HG03045 (cell line): ENCODE data around the gene FTSJ3.
"Not testable (repeated sequence)": the region's sequence is repeated elsewhere in the genome, so short reads cannot be mapped to it uniquely, and the experiment has no call there.

ENCODE experiments used
- ATAC-seq: cut with Tn5 transposase; IDR thresholded peaks from one replicate; pipeline ENCODE4 v1.9.1; 2021; ENCODE audit warnings: mild to moderate bottlenecking, moderate library complexity; ENCODE audit not compliant: unreplicated experiment

Gene FTSJ3

DNA sequence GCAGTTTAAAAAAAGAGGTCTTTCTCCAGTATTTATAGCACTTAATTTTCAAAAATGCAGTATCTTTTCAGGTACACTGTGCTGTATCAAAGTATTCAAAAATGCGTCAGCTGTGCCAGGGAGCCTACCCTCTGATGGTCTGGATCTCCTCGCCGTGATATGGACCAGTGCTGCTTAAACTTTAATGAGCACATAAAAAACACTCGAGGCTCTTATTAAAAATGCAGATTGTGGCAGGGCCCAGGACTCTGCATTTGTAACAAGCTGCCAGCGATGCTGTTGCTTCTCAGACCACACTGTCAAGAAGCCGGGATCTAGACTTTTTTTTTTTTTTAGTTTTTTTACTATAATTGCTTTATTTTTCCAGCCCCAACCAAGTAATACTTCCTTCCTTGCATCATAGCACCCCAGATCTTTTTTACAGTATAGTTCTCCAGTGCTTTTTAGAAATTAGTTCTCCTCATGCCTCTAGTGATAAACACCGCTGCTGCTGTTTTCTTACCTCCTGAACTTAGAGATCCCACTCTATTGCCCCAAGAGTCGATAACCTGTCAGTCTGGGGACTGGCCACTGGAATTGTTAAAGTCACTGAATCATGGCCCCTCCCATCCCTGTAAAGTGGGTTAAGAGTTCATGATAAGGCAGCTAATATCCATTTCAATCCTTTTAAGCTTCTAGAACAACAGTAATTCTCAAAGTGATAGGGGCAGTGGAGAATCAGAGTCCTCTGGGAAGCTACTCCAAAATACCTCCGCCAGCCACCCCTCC, 16.6 kb upstream of the FTSJ3 start:
- no peak for ATAC-seq

DNA sequence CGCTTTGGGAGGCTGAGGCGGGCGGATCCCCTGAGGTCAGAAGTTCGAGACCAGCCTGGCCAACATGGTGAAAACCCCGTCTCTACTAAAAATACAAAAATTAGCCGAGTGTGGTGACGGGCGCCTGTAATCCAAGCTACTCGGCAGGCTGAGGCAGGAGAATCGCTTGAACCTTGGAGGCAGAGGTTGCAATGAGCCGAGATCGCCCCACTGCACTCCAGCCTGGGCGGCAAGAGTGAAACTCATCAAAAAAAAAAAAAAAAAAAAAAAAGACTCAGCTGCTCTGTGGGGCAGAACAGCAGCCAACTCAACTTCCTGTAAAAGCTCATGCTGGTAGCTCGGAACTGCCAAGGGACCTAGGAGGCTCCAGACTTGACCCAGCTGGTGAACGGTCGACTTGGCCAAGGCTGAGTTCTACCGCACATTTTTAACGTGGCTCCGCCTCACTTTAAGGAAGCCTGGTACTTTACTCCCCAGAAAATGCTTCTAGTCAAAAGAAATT, 16.0 kb upstream of the FTSJ3 start:
- ATAC-seq = not testable (repeated sequence)

GRCh38 chr17:63842540-63843386, 15.3 kb upstream of the FTSJ3 start, which contains the start of gene SMARCD2:
TSS of gene SMARCD2 (minus strand) at chr17:63842685. CDS start at chr17:63842674, 11 bp downstream.
- ATAC-seq = peak; percentile 81

- ATAC-seq = peak; percentile 32
These were observed 14.7 kb upstream of the FTSJ3 start for GRCh38 chr17:63842173-63842539.

GRCh38 chr17:63841350-63842172, 14.1 kb upstream of the FTSJ3 start:
- ATAC-seq = no peak

GRCh38 chr17:63840591-63841349, 13.3 kb upstream of the FTSJ3 start:
- ATAC-seq = no peak

GRCh38 chr17:63838631-63839171, 11.2 kb upstream of the FTSJ3 start:
- no peak for ATAC-seq

GRCh38 chr17:63837962-63838600, 10.6 kb upstream of the FTSJ3 start:
- no peak for ATAC-seq

DNA sequence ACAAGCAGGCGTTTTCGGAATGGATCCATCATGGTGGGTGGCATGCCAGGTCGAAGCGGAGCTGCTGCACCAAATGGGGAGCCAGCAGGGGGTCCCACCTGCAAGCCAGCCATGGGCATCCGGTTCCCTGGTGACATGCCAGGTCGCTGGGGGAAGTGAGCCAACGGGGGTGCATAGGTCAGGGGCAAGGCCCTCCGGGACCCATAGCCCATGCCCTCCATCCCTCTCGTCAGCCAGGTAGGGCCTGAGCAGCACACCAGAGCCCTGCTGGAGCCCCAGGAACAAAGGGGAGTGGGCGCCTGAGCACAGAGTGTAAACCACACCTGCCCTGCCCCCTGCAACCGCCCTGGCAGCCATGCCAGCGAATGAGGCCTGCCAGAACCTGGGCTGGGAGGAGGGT, 10.0 kb upstream of the FTSJ3 start:
- no peak for ATAC-seq

DNA sequence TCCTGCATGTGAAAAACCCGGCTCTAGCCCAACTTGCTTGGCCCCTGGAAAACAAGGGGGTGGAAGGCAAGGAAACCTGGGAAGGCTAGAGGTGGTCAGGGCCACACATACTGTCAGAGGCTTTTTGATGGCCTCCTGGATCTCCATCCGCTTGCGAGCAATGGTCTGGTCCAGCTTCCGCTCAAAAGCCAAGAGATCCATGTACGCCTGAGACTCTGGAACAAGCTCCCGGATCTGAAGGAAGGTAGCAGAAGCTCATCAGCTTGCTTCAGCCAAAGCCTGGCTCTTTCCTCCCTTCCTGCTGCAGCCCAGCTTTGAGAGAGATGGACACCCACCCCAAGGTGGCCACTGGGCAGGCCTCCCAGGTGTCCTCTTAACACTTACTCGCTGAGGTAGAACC, 9.3 kb upstream of the FTSJ3 start:
- no peak for ATAC-seq

GRCh38 chr17:63835167-63835720, 7.8 kb upstream of the FTSJ3 start:
- ATAC-seq = no peak

GRCh38 chr17:63834431-63835166, 7.1 kb upstream of the FTSJ3 start:
- peak; percentile 46 for ATAC-seq

GRCh38 chr17:63833741-63834373, 6.4 kb upstream of the FTSJ3 start:
- no peak for ATAC-seq

GRCh38 chr17:63833026-63833740, 5.7 kb upstream of the FTSJ3 start:
- ATAC-seq = no peak

DNA sequence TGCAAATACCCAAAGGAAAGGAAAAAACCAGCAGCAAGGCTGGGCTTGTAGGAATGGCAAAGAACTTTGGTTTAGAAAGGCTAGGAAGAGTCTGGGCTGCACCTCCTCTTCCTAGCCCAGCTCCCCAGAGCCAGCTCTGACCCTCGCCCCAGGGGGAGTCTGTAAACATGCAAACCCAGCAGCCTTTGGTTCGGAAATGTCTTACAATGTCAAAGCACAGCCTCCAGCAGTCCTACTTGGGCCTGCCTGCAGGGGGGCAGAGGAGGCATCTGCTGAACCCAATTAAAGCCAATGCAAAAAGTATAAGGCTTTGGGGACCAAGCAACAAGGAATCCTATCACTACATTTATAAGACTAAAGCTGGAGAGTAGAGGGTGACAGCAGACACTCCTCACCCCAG, 5.0 kb upstream of the FTSJ3 start:
- ATAC-seq = no peak

- no peak for ATAC-seq
These were observed 4.6 kb upstream of the FTSJ3 start for GRCh38 chr17:63832014-63832413.

- no peak for ATAC-seq
These were observed 4.0 kb upstream of the FTSJ3 start for GRCh38 chr17:63831505-63831904.
